HepG2 (cell line): ENCODE measurements around the gene ARMH1. TPM values are rescaled to one million over a fixed set of nuclear protein-coding genes. Genes with fewer than 3 reads are reported as not detected.

Experiments
- BRD4 ChIP-seq: sonication (generic); formaldehyde crosslinking; IDR thresholded peaks from 2 replicates; pipeline ENCODE4 v1.4.0; 2020; ENCODE audit warnings: missing genetic modification reagents
- CREB1 ChIP-seq, 2 experiments: fragments of 450-650 bp in 1 of 2; IDR thresholded peaks; 2 replicates each; pipeline ENCODE4 v1.6.1; 2016 to 2017; ENCODE audit warnings: control low read depth in 1 of 2, mild to moderate bottlenecking in 1 of 2, missing compliant biosample characterization in 1 of 2, missing genetic modification characterization in 1 of 2
- FOXJ3 ChIP-seq: sonication (generic); formaldehyde crosslinking; IDR thresholded peaks from 2 replicates; pipeline ENCODE4 v1.4.0; 2020; ENCODE audit warnings: missing genetic modification reagents, mild to moderate bottlenecking, borderline replicate concordance
- FOXP1 ChIP-seq, 2 experiments: fragments of 450-650 bp in 1 of 2; IDR thresholded peaks; 2 replicates each; pipeline ENCODE4 v1.6.1; 2017 to 2018; ENCODE audit warnings: antibody characterized with exemption in 1 of 2
- HOXA3 ChIP-seq: sonication (generic); formaldehyde crosslinking; IDR thresholded peaks from 2 replicates; pipeline ENCODE4 v1.5.0; 2020; ENCODE audit warnings: missing genetic modification reagents
- KLF13 ChIP-seq: sonication (generic); formaldehyde crosslinking; IDR thresholded peaks from 2 replicates; pipeline ENCODE4 v1.4.0; 2020; ENCODE audit warnings: mild to moderate bottlenecking, missing genetic modification reagents
- NFE2L1 ChIP-seq: sonication (generic); formaldehyde crosslinking; IDR thresholded peaks from 2 replicates; pipeline ENCODE4 v1.4.0; 2020; ENCODE audit warnings: missing genetic modification reagents, mild to moderate bottlenecking, borderline replicate concordance
- PAX8 ChIP-seq: sonication (generic); formaldehyde crosslinking; IDR thresholded peaks from 2 replicates; pipeline ENCODE4 v1.8.0; 2022; ENCODE audit warnings: mild to moderate bottlenecking, missing genetic modification reagents, borderline replicate concordance
- PHF20 ChIP-seq: sonication (generic); formaldehyde crosslinking; IDR thresholded peaks from 2 replicates; pipeline ENCODE4 v1.5.0; 2020; ENCODE audit warnings: mild to moderate bottlenecking, missing genetic modification reagents
- RFX3 ChIP-seq: IDR thresholded peaks from 2 replicates; pipeline ENCODE4 v1.6.1; 2016; ENCODE audit warnings: missing biosample characterization, missing genetic modification reagents
- TEAD3 ChIP-seq: optimal IDR thresholded peaks from 2 replicates; pipeline ENCODE3; 2016; ENCODE audit warnings: borderline replicate concordance
- ZKSCAN8 ChIP-seq: IDR thresholded peaks from 2 replicates; pipeline ENCODE4 v1.6.1; 2016; ENCODE audit warnings: borderline replicate concordance, missing genetic modification reagents, missing compliant biosample characterization
- ZNF292 ChIP-seq: sonication (generic); formaldehyde crosslinking; IDR thresholded peaks from 2 replicates; pipeline ENCODE4 v1.8.1; 2022; ENCODE audit warnings: mild to moderate bottlenecking, low read depth, missing genetic modification reagents, borderline replicate concordance
- ZNF468 ChIP-seq: sonication (generic); formaldehyde crosslinking; IDR thresholded peaks from 2 replicates; pipeline ENCODE4 v1.8.0; 2022; ENCODE audit warnings: mild to moderate bottlenecking, moderate library complexity, missing genetic modification reagents
- ZNF564 ChIP-seq: sonication (generic); formaldehyde crosslinking; IDR thresholded peaks from 2 replicates; pipeline ENCODE4 v1.8.1; 2023; ENCODE audit warnings: mild to moderate bottlenecking, missing genetic modification reagents
- ZNF570 ChIP-seq: sonication (generic); formaldehyde crosslinking; IDR thresholded peaks from 2 replicates; pipeline ENCODE4 v1.4.0; 2020; ENCODE audit warnings: mild to moderate bottlenecking, missing genetic modification reagents, borderline replicate concordance
- ZNF577 ChIP-seq: sonication (generic); formaldehyde crosslinking; IDR thresholded peaks from 2 replicates; pipeline ENCODE4 v1.4.0; 2020; ENCODE audit warnings: mild to moderate bottlenecking, low read depth, missing genetic modification reagents, borderline replicate concordance
- polyA plus RNA-seq, 8 experiments: library from polyadenylated mRNA; depleted of rRNA in 3 of 8; stranded (reverse) in 7 of 8; unstranded in 1 of 8; fragments of >200 nt; fragmentation: Illumina TruSeq in 4 of 8; extraction: Trizol in 4 of 8; gene quantifications; 2 replicates each; pipeline versions ENCODE4 v1.2.1 to v1.2.3, GENCODE V29; 2011 to 2016; ENCODE audit warnings: low read depth in 4 of 8, missing spikeins in 1 of 8, mixed read lengths in 1 of 8; ENCODE audit not compliant: insufficient read depth in 1 of 8
- total RNA-seq, 5 experiments: library from RNA; depleted of rRNA; stranded (reverse); fragments of >200 nt; fragmentation: Illumina TruSeq; extraction: Trizol; gene quantifications; 2 replicates each; pipeline ENCODE4 v1.2.3, GENCODE V29; 2016; ENCODE audit warnings: low read depth in 1 of 5
- TF ChIP-seq, protein P1 (sequence below): sonication (generic); formaldehyde crosslinking; IDR thresholded peaks from 2 replicates; pipeline ENCODE4 v1.5.0; 2020; ENCODE audit warnings: mild to moderate bottlenecking, missing genetic modification reagents, borderline replicate concordance
- TF ChIP-seq, protein P2 (sequence below): sonication (generic); formaldehyde crosslinking; IDR thresholded peaks from 2 replicates; pipeline ENCODE4 v1.9.0; 2022; ENCODE audit warnings: low read depth, missing genetic modification reagents
- TF ChIP-seq, protein P3 (sequence below), 2 experiments: sonication (generic) in 1 of 2; formaldehyde crosslinking in 1 of 2; IDR thresholded peaks; 2 replicates each; pipeline versions ENCODE4 v1.4.0 to v1.6.1; 2018 to 2020; ENCODE audit warnings: missing genetic modification reagents in 2 of 2, borderline replicate concordance in 1 of 2, low read depth in 1 of 2, mild to moderate bottlenecking in 1 of 2, missing biosample characterization in 1 of 2
- TF ChIP-seq, protein P4 (sequence below): sonication (generic); formaldehyde crosslinking; IDR thresholded peaks from 2 replicates; pipeline ENCODE4 v1.4.0; 2020; ENCODE audit warnings: missing genetic modification reagents, borderline replicate concordance

The ARMH1 gene
- total and polyA plus RNA-seq, 2 of the 13 experiments (the other 11 are each of a cell fraction or from before 2014, with no cell fraction given) = 0.69 TPM; not detected in 1

DNA sequence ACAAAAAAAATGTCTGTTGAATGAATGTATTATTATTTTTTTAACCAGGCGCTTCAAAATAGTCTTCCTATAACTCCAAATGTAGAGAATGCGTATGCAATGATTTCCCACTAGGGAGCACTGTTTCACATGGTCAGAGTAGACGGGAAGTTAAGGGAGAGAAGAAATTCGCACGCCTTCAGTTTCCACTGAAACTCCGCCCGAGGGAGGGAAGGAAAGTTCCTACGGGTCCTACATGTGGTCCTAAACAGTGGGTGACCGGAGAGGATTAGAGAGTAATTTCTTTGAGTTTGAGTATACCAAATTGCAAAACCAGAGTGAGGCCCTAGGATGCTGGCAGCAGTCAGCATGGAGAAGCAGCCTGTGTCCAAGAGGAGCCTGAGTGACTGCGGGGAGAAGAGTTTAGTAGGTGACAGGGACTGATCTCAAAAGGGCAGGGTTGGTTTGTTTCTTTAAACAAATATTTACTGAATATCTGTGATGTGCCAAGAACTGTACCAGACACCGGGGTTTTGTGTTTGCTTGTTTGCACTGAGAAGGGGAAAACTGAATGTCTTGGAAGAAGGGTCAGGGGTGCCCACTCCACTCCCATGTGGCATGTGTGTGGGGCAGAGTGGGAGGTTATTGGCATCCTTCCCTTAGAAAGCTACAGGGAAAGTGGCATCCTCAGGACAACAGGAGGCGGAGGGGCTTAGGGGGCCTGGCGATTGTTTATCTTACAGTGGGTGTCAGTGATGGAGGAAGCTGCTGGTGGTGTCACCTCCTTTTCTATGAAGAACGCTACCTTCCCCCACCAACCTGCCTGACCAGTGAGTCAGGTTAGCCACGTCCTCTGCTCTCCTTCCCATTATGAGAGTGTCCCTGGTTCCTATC is 33.7 kb downstream of the ARMH1 start (continued):
- TF ChIP-seq, protein P1, sequence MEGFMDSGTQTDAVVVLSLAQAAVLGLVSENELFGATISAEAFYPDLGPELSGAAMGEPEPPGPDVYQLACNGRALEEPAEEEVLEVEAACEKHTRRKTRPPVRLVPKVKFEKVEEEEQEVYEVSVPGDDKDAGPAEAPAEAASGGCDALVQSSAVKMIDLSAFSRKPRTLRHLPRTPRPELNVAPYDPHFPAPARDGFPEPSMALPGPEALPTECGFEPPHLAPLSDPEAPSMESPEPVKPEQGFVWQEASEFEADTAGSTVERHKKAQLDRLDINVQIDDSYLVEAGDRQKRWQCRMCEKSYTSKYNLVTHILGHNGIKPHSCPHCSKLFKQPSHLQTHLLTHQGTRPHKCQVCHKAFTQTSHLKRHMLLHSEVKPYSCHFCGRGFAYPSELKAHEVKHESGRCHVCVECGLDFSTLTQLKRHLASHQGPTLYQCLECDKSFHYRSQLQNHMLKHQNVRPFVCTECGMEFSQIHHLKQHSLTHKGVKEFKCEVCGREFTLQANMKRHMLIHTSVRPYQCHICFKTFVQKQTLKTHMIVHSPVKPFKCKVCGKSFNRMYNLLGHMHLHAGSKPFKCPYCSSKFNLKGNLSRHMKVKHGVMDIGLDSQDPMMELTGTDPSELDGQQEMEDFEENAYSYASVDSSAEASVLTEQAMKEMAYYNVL (CRISPR knock-in tag) = 0 out of 2 replicates have a peak, but pooled peaks have one; percentile 42
- TF ChIP-seq, protein P2, sequence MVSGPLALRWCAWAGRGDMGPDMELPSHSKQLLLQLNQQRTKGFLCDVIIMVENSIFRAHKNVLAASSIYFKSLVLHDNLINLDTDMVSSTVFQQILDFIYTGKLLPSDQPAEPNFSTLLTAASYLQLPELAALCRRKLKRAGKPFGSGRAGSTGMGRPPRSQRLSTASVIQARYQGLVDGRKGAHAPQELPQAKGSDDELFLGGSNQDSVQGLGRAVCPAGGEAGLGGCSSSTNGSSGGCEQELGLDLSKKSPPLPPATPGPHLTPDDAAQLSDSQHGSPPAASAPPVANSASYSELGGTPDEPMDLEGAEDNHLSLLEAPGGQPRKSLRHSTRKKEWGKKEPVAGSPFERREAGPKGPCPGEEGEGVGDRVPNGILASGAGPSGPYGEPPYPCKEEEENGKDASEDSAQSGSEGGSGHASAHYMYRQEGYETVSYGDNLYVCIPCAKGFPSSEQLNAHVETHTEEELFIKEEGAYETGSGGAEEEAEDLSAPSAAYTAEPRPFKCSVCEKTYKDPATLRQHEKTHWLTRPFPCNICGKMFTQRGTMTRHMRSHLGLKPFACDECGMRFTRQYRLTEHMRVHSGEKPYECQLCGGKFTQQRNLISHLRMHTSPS (CRISPR knock-in tag) = peak; percentile 43; the same call in 1 of the 2 replicates
- TF ChIP-seq CREB1 (IDR thresholded peaks at IDR 0.05) (no peak), CREB1 (CRISPR knock-in tag; IDR thresholded peaks at IDR 0.05) (peak; percentile 68), FOXJ3 (peak; percentile 46; the same call in 1 of the 2 replicates), HOXA3 (CRISPR knock-in tag) (no peak), ZKSCAN8 (0 out of 2 replicates have a peak, but pooled peaks have one; percentile 22), ZNF570 (CRISPR knock-in tag) (no peak), ZNF292 (CRISPR knock-in tag) (no peak), NFE2L1 (CRISPR knock-in tag) (no peak), PHF20 (no peak), PAX8 (CRISPR knock-in tag) (no peak), FOXP1 (IDR thresholded peaks at IDR 0.05) (no peak), FOXP1 (CRISPR knock-in tag; IDR thresholded peaks at IDR 0.05) (peak; percentile 72), KLF13 (CRISPR knock-in tag) (no peak), ZNF564 (CRISPR knock-in tag) (no peak), RFX3 (no peak), TEAD3 (CRISPR knock-in tag) (peak; percentile 10), ZNF468 (CRISPR knock-in tag) (no peak), ZNF577 (CRISPR knock-in tag) (no peak), BRD4 (CRISPR knock-in tag) (no peak)
- TF ChIP-seq, protein P3, sequence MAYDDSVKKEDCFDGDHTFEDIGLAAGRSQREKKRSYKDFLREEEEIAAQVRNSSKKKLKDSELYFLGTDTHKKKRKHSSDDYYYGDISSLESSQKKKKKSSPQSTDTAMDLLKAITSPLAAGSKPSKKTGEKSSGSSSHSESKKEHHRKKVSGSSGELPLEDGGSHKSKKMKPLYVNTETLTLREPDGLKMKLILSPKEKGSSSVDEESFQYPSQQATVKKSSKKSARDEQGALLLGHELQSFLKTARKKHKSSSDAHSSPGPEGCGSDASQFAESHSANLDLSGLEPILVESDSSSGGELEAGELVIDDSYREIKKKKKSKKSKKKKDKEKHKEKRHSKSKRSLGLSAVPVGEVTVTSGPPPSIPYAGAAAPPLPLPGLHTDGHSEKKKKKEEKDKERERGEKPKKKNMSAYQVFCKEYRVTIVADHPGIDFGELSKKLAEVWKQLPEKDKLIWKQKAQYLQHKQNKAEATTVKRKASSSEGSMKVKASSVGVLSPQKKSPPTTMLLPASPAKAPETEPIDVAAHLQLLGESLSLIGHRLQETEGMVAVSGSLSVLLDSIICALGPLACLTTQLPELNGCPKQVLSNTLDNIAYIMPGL (CRISPR knock-in tag; IDR thresholded peaks at IDR 0.05; ENCODE audit: borderline replicate concordance in 1 of 2, low read depth in 1 of 2) = peak in 1 of 2 experiments; percentile 51; a peak in 1 of 4 replicates
- TF ChIP-seq, protein P4, sequence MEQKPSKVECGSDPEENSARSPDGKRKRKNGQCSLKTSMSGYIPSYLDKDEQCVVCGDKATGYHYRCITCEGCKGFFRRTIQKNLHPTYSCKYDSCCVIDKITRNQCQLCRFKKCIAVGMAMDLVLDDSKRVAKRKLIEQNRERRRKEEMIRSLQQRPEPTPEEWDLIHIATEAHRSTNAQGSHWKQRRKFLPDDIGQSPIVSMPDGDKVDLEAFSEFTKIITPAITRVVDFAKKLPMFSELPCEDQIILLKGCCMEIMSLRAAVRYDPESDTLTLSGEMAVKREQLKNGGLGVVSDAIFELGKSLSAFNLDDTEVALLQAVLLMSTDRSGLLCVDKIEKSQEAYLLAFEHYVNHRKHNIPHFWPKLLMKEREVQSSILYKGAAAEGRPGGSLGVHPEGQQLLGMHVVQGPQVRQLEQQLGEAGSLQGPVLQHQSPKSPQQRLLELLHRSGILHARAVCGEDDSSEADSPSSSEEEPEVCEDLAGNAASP = no peak
